ES-I3 (cell line): ENCODE data around the gene REST.
"Not testable (repeated sequence)": the region's sequence is repeated elsewhere in the genome, so short reads cannot be mapped to it uniquely, and the experiment has no call there.

Experiments used
- H3K36me3 ChIP-seq: 2 replicates; pipeline ENCODE4 v1.6.1; 2013; ENCODE audit warnings: mild to moderate bottlenecking, low read length, control low read depth, moderate library complexity; ENCODE audit not compliant: insufficient read depth
- H3K4me1 ChIP-seq: 2 replicates; pipeline ENCODE4 v1.6.1; 2013; ENCODE audit warnings: mild to moderate bottlenecking, control low read depth, low read length; ENCODE audit not compliant: insufficient read depth
- H3K9ac ChIP-seq: 2 replicates; pipeline ENCODE4 v1.6.1; 2013; ENCODE audit warnings: low read depth, mild to moderate bottlenecking, low read length, moderate library complexity
- H3K9me3 ChIP-seq: 2 replicates; pipeline ENCODE4 v1.6.1; 2013; ENCODE audit warnings: mild to moderate bottlenecking, low read length, moderate library complexity; ENCODE audit not compliant: control insufficient read depth, insufficient read depth

Gene REST

DNA sequence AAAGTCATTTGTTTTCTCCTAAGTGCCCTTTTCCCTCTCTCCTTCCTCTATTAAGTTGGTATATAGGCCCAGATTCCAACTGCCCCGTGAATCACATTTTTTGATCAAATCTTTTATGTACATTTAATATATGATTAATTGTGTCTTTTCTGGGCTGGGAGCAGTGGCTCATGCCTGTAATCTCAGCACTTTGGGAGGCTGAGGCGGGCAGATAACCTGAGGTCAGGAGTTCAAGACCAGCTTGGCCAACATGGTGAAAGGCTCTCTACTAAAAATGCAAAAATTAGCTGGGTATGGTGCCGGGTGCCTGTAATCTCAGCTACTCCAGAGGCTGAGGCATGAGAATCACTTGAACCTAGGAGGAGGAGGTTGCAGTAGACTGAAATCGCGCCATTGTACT lies 7.5 kb upstream of the REST start:
- not testable (repeated sequence) for H3K4me1 ChIP-seq, H3K9me3 ChIP-seq, H3K9ac ChIP-seq, H3K36me3 ChIP-seq

DNA sequence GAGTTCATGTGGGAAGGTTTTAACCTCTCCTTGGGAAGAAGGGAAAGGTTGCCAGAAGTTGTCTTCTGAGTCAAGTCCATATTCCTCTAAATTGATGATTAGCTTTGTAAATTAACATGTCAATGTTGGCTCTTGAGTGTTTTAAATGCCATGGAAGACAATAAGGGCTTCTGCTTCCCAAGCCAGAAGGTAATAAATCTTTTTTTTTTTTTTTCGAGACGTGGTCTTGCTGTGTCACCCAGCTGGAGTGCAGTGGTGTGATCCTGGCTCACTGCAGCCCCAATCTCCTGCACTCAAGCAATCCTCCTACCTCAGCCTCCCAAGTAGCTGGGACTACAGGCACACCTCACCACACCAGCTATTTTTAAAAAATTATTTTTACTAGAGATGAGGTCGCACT lies 5.0 kb upstream of the REST start:
- peaks cover 19% of the 10 kb centered on the region for H3K4me1 ChIP-seq
- H3K9ac ChIP-seq, result no peak overlapping the region
- no peaks in the 10 kb centered on the region for H3K36me3 ChIP-seq
- no peaks in the 10 kb centered on the region for H3K9me3 ChIP-seq

DNA sequence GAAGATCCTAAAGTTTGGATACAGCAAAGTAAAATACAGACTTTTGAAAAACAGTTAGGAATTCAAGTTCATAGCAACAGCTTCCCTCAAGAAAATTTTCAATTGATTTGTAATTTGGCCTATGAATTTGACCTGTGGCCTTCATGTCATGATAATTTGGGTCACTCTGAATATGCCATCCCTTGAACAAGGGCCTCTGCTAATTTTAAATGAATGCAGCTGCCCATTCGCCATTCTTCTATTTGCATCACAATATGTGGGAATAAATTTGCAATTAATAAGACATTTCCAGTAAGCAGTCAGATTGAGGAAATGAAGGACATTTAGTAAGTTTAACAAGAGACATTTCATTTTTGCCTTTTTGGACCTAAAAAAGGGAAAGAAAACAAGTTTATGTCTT lies 1.9 kb upstream of the REST start:
- H3K36me3 ChIP-seq, result no peaks in the 10 kb centered on the region
- no peaks in the 10 kb centered on the region for H3K9me3 ChIP-seq
- H3K9ac ChIP-seq, result no peak overlapping the region
- peaks cover 24% of the 10 kb centered on the region for H3K4me1 ChIP-seq

DNA sequence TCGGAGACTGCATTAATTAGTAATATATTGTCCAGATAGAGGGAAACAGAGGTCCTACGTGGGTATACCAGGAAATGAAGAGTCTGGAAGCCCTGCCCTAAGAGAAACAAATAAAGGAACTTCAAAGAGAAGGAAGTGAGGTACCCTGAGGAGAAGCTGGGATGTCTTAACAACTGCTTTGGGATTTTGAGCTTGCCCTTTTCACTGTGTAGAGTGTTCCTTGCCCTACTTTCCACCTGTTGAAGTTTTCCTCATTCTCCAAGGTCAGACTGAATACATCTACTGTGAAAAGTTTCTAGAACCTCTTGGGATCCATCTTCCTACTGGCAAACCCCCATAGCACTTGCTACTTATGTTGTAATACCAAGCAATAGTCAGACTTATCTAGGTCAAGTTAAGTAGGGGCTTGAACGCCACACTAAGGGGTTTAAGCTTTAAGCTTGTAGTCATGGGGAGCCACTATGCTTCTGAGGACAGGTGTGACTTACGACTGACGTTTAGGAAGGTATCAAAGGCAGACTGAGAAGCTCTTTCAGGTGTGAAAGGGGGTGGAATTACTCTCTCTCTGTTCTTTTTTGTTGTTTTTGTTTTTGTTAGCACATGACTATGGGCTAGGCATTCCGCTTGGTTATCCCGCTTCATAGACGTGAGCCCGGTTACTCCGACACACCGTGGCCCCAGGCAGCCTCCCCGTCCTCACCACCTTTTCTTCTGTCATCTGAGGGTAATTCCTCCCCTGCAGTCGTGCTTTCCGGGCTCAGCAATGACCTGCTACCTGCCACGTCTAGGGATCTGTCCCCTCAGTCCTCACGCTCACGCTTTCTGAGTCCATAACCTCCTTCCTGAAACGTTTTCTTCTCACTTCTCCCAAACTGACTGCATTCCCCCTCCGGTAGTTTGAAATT lies 959 bp upstream of the REST start:
- Histone ChIP-seq H3K9ac (peak overlapping the region; percentile 36), H3K4me1 (peaks cover 29% of the 10 kb centered on the region), H3K36me3 (no peaks in the 10 kb centered on the region), H3K9me3 (no peaks in the 10 kb centered on the region)

DNA sequence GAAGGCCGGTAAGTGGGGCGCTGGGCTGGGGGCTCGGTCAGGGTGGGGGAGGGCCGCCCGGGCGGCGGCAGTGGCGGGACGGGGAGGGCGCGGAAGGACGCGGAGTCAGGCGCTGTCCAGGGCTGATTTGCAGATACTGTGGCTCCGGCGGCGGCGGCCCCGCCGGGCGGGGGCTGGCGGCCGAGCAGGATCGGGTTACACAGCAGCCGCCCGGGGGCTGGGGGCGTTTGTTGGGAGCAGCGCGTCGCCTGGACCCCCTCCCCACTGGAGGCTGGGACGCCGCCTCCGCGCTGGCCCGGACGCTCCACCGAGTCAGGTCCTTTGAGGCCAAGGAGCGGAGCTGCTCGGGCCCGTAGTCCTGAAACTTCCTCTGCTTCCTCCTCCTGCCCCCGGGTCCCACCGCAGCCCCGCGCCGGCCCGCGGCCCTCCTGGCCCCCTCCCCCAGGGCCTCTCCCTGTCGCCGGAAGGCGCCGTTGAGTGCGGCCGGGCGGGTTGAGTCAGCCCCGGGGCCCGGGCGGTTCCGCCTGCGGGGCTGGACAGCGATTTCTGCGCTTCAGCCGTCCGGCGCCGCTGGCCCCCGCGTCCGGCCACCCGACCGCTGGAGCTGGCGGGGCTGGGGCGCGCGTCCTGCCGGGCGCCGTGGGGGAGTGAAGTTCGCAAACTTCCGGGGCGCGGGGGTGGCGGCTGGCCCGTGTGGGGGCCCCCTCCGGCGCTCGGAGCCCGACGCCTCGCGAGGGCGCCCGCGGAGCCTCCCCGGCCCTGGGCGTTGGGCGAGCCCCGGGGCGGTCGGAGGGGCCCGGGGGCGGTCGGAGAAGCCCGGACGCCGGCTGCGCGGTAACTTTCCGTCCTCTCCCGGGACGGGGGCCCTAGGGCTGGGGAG lies 746 bp downstream of the REST start:
- Histone ChIP-seq H3K36me3 (no peaks in the 10 kb centered on the region), H3K4me1 (peaks cover 22% of the 10 kb centered on the region), H3K9me3 (no peaks in the 10 kb centered on the region), H3K9ac (peak overlapping the region; percentile 94)

DNA sequence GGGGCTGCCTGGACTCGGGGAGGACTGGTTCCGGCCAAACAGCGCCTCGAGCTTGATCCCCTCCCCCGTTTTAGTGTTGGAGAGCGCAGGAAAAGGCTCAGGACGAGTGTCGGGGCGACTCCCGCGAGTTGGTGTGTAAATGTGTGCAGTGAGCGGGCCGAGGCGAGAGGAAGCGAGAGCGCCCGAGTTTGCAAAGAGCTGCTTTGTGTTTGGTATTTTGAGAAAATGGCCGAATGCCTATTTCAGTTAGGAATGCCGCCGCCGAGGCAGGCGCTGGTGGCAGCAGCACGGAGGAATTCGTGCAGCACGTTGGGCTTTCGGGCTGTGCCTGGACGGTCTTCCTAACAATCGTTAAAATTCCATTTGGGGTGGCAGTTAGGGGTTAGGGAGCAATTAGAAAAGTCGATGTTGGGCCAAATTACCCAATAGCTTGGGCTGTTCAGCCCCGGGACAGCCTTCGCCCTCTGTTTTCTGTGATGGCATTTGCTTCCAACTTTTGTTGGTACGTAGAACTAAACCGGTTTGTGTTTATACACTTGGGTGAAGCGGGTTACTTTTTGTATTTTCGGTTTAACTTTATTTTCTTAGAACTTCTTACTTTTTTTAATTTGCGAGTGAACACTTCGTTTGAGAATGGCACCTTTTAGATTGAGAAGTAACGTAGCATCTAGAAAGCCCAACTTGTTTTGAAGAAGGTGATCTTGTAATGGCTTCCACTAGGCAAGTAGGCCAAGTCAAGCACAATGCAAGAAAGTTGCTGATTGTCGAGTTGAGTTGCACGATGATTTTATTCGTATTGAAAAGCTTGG lies 1.6 kb downstream of the REST start:
- peak overlapping the region; percentile 94 for H3K9ac ChIP-seq
- H3K4me1 ChIP-seq, result peaks cover 22% of the 10 kb centered on the region
- no peaks in the 10 kb centered on the region for H3K36me3 ChIP-seq
- H3K9me3 ChIP-seq, result no peaks in the 10 kb centered on the region

DNA sequence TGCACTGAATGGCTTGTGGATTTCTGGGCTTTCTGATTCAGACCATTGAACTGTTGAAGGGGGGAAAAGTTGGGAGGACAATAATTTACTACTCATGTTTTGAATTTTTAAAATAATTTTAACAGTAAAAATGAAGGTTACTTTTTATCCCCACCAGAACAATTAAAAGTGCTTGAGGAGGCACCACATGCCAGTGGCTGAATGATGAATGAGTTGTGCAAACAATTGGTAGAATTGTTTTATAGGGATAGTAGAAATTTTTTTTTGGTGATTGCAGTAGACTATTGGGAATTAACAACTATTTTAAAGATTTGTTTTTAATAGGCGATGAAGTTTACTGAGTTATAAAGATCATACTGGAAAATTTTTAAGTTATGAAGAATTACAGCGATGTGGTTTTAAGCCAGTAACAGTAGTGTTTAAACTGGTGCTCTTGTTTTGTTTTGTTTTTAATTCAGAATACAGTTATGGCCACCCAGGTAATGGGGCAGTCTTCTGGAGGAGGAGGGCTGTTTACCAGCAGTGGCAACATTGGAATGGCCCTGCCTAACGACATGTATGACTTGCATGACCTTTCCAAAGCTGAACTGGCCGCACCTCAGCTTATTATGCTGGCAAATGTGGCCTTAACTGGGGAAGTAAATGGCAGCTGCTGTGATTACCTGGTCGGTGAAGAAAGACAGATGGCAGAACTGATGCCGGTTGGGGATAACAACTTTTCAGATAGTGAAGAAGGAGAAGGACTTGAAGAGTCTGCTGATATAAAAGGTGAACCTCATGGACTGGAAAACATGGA lies 2.7 kb downstream of the REST start:
- Histone ChIP-seq H3K9ac (peak overlapping the region; percentile 94), H3K9me3 (no peaks in the 10 kb centered on the region), H3K36me3 (no peaks in the 10 kb centered on the region), H3K4me1 (peaks cover 22% of the 10 kb centered on the region)

DNA sequence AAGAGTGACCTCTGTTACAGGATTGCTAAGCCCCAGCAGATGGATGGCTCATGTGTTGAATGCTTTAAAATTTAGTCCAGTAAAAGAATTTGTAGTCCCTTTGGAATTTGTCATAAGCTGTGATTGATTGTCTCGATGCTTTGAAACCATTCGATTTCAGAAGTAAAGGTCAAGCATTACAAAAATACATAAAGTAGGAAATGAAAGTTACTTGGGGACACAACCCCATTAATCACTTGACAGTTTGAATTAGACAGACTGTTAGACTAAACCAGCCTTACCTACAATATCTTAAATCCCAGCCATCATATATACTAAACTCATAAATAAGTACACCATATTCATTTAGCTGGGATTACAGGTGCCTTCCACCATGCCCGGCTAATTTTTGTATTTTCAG lies 6.6 kb downstream of the REST start:
- peaks cover 14% of the 10 kb centered on the region for H3K4me1 ChIP-seq
- no peaks in the 10 kb centered on the region for H3K9me3 ChIP-seq
- no peak overlapping the region for H3K9ac ChIP-seq
- no peaks in the 10 kb centered on the region for H3K36me3 ChIP-seq

DNA sequence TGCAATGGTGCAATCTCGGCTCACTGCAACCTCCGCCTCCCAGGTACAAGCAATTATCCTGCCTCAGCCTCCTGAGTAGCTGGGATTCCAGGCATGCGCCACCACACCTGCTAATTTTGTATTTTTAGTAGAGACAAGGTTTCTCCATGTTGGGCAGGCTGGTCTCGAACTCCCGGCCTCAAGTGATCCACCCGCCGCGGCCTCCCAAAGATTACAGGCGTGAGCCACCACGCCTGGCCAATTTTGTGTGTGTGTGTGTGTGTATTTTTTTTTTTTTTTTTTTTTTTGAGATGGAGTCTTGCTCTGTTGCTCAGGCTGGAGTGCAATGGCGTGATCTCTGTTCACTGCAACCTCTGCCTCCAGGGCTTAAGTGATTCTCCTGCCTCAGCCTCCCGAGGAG lies 7.3 kb downstream of the REST start:
- H3K36me3 ChIP-seq, H3K9me3 ChIP-seq, H3K9ac ChIP-seq: not testable (repeated sequence)
- H3K4me1 ChIP-seq, result peaks cover 14% of the 10 kb centered on the region

DNA sequence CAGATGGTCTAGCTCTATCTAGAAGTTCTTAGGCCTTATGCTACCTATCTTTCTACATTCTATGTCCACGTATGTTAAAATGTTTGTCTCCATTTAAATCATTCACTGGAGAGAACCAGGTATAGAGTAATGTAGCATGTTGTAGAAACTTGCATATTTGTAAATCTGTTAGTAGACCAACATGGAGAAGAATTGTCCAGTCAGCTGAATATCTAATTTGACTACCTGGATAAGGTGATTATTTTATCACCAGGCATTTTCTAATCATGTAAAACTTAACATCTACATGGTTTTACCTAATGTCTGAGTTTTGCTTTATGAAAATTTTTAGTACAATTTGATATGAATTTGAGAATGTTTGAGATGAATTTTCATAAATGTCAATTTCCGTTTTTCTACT lies 19.5 kb downstream of the REST start:
- Histone ChIP-seq H3K9ac (no peak overlapping the region), H3K9me3 (no peaks in the 10 kb centered on the region), H3K36me3 (peaks cover 16% of the 10 kb centered on the region), H3K4me1 (no peaks in the 10 kb centered on the region)

DNA sequence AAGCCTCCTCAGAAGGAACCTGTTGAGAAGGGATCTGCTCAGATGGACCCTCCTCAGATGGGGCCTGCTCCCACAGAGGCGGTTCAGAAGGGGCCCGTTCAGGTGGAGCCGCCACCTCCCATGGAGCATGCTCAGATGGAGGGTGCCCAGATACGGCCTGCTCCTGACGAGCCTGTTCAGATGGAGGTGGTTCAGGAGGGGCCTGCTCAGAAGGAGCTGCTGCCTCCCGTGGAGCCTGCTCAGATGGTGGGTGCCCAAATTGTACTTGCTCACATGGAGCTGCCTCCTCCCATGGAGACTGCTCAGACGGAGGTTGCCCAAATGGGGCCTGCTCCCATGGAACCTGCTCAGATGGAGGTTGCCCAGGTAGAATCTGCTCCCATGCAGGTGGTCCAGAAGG lies 22.9 kb downstream of the REST start:
- Histone ChIP-seq H3K9me3 (no peaks in the 10 kb centered on the region), H3K9ac (no peak overlapping the region), H3K36me3 (peaks cover 12% of the 10 kb centered on the region; the same call in 1 of the 2 replicates), H3K4me1 (no peaks in the 10 kb centered on the region)

DNA sequence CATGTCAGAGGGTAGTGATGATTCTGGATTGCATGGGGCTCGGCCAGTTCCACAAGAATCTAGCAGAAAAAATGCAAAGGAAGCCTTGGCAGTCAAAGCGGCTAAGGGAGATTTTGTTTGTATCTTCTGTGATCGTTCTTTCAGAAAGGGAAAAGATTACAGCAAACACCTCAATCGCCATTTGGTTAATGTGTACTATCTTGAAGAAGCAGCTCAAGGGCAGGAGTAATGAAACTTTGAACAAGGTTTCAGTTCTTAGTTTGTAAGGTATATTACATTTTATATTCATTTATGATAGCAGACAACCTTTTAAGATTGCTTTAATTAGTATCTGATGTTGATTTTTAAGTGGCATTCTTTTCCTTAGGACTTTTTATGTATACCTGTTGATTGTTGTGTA lies 24.2 kb downstream of the REST start:
- Histone ChIP-seq H3K4me1 (no peaks in the 10 kb centered on the region), H3K9me3 (no peaks in the 10 kb centered on the region), H3K36me3 (peaks cover 9% of the 10 kb centered on the region; the same call in 1 of the 2 replicates), H3K9ac (no peak overlapping the region)

DNA sequence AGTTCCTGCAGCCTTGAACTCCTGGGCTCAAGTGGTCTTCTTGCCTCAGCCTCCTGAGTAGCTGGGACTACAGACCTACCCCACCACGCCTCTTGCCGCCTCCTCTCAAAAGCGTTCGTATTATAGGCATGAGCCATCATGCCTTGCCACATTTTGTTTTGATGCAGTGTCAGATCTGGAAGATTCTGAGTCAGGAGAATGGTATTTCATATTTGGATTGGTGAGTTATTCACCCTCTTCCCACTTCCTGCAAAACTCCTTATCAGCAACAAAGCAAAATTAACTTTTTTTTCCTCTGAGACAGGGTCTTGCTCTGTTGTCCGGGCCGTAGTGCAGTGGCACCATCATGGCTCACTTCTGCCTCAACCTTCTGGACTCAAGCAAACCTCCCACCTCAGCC lies 29.6 kb downstream of the REST start:
- Histone ChIP-seq H3K4me1 (no peaks in the 10 kb centered on the region), H3K9me3 (no peaks in the 10 kb centered on the region), H3K36me3 (no peaks in the 10 kb centered on the region), H3K9ac (no peak overlapping the region)

DNA sequence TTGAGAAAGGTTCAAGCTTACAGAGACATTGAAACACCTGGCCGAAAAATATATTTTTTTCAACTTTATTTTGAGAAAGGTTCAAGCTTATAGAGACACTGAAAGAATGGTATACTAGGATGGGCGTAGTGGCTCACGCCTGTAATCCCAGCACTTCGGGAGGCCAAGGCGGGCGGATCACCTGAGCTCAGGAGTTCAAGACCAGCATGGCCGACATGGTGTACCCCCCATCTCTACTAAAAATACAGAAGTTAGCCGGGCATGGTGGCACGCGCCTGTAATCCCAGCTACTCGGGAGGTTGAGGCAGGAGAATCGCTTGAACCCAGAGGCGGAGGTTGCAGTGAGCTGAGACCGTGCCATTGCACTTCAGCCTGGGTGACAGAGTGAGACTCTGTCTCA lies 32.1 kb downstream of the REST start:
- H3K9me3 ChIP-seq, result not testable (repeated sequence)

More for the DNA sequence above, 32.1 kb downstream of the REST start:
- H3K4me1 ChIP-seq, H3K9ac ChIP-seq, H3K36me3 ChIP-seq: not testable (repeated sequence)
